Stimulated activated CD4-positive, alpha-beta T cell treated with anti-CD3 and anti-CD28 coated beads, Interleukin-12 subunit alpha, Interleukin-12 subunit beta, amount 100 ng/mL, for 48 hours (primary cell): ENCODE data around the gene NEK8.
"Not testable (repeated sequence)": the region's sequence is repeated elsewhere in the genome, so short reads cannot be mapped to it uniquely, and the experiment has no call there.

ENCODE experiments used
- DNase-seq, 3 donors: peaks; one replicate each; pipeline ENCODE4 v3.0.0-alpha.2; 2020; ENCODE audit warnings: low read depth in 2 of 3, low spot score in 1 of 3

NEK8 gene

DNA sequence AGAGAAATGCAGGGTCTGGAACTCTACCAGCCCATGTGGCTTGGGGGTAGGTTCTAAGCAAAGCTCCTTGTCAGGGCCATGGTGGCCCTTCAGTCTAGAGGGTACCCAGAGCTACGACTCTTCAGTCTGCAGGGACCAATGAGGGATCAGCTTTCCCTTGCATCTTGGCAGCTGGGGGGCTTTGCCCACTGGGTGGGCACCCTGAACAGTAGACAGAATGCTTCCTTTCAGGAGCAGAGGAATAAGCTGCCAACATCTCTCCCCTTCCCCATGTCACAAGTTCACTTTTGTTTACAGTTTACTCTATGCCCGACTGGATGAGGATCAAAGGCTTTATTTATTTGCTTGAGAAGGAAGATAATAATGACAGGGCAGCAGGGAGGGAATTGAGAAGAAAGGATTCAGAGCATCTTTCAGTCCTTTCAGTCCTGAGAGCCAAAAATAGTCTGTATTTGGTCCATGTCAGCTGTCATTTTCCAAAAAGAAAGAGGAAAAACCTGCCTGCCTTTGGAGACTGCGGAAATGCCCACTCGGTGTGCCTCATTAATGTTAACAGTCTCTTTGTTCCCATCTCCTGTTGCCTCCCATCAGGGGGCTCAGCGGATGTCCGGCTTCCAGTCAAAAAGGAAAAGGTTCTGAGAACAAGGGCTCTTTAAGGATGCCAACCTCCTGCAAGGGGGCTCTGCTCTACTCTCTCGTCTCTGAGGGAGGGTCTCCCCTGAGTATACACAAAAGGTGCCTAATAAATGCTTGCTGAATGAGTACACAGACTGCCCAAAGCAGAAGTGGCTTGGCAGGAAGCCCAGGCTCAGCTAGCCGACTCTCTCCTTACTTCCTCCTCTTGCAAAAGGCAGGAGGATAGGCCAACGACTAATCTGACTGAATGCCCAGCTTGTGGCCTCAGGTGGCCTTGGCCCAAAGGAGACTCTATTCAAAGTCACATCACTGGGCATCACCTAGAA lies 32.3 kb downstream of the NEK8 start:
- DNase-seq: no peak

DNA sequence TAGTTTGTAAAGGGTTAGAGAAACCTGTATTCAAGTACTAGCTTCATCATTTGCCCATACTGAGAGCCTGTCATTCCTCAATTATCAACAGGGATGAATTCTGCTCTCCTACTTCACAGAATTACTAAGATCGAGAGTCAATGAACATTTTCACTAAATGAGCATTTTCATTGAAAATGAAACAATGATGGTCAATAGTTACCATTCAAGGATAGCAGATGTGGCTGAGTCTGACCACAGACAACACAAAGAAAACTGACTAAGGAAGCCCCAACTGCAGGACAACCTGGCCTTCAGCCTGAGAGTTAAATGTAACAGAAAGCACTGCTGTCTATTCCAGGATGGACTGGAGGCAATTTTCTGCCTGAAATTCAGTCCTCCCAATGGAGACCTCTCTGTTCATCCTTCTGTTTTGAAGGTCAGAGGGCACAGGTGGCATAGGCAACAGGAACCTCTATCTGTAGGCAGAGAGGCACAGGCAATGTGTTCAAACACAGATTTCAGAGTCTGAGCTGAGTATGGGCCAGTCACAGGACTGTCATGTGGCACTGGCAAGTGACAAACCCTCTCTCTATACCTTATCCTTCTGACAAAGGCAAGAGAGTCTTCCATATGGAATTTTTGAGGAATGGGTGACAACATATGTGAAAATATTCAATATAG lies 34.7 kb downstream of the NEK8 start:
- no peak for DNase-seq

DNA sequence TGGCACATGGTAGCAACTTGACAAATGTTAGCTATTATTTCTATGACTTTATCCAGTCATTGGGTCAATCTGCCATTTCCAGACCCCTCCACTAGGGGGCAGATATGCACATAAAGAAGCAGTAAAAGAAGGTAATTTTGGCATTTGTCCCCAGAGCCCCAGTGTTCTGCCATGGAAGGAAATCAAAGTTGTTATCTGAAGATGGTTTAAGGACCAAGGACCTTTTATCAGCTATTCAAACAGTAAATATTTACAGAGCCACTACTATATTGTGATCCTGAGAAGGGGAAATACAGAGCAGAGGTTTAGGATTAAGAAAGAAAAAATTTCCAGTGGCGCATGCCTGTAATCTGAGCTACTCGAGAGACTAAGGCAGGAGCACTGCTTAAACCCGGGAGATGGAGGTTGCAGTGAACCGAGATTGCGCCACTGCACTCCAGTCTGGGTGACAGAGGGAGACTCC lies 35.2 kb downstream of the NEK8 start:
- DNase-seq: peak; percentile 61 to 83 (median 66)

DNA sequence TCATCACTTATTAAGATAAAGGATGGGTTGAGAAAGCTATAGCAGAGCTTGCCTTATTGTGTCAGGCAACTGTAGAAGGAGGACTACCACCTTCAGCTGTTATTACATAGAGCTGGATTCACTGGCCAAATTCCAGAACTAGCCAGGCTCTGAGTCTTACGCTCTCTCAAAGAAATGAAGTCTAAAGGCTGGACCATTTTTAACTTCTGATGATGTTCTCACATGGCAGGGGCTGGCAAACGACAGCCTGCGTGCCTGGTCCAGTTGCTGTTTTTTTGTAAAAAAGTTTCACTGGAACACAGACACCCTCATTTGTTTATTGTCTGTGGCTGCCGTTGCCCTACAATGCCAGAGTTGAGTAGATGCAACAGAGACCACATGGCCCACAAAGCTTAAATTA lies 36.5 kb downstream of the NEK8 start:
- DNase-seq: no peak

DNA sequence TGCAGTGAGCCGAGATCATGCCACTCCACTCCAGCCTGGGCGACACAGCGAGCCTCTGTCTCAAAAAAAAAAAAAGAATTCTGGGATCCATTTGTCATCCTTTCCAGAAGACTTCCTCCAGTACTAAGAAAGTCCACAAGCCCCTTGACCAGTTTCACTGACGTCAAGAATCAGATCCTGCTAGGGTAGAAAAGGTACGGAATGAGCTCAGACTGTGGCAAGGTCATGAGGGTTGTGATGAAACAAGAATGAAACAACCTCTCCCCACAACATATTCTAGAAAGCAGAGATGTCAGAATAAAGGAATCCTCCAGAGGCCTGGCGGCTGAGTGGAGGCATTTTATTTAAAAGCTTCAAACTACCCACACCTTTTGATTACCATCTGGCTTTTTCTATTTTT lies 45.1 kb downstream of the NEK8 start:
- DNase-seq: no peak

DNA sequence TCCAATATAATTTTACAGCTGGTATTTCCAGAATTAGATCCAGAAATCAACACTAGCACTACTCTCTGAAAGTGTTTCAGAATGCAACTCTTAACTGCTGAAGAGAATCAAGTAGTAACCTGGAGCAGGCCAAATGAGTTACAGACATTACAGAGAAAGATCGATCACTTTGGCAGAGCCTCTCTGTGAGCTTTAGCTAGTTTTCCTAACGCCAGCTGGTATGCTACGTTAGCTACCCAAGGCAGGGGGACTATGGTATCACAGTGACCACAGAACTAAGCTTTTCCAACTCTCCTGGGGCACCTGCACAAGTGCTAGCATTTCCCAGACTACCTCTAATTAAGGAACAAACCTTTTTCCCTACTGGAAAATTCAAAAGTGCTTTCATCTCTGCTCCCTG lies 45.6 kb downstream of the NEK8 start:
- no peak for DNase-seq

DNA sequence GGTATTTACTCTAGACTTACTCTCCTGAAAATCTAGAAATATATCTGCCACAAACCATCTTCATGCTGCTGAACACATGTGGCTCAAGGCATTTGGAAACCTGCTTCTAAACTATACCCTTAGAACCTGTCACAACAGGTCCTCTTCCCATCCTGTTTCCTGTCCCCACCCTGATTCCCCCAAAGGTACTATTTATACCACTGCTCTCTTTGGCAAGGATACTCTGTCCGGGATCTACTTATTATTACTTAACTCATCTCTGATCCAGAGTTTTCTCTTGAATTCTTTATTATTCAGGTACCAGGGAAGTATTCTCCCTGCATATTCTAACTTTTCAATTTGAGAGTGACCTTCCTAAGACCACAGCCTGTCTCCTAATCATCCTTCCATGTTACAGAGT lies 48.6 kb downstream of the NEK8 start:
- no peak for DNase-seq

DNA sequence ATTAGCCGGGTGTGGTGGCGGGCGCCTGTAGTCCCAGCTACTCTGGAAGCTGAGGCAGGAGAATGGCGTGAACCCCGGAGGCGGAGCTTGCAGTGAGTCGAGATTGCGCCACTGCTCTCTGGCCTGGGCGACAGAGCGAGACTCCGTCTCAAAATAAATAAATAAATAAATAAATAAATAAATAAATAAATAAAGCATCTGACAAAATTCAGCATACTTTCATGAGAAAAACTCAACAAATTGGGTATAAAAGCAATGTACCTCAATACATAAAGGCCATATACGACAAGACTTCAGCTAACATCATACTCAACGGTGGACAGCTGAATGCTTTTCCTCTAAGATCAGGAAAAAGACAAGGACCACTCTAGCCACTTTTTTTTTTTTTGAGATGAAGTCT lies 51.0 kb downstream of the NEK8 start:
- DNase-seq: not testable (repeated sequence)

DNA sequence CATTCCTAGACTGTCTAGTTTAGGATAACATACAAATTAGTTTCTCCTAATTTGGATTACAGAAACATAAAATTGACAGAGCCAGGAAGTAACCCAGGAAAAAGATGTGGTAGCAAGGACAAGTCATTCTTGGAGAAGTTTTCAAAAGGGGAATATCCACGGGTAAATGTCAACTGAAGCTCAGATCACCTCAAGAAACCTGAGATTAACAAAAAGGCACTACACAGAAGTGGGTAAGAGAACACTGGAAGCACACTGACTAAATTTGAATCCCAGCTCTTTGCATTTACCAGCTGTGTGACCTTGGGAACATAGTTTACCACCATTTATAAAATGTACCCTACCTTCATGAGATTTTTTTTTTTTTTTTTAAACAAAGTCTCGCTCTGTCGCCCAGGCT lies 54.6 kb downstream of the NEK8 start:
- DNase-seq: no peak

DNA sequence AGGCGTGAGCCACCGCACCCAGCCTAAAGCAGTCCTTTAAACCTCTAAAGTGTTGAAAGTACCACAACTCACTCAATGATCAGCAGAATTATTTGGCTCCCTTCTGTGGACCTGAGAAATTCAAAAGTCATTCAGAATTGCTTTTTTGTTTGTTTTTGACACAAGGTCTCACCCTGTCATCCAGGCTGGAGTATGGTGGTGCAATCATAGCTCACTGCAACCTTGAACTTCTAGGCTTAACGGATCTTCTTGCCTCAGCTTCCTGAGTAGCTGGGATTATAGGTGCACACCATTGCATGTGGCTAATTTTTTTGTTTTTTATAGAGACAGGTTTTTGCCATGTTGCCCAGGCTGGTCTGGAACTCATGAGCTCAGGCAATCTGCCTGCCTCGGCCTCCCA lies 59.5 kb downstream of the NEK8 start:
- DNase-seq: no peak
